Ovary (tissue), 9 donors: ENCODE results near the gene GDF11. TPM values are rescaled to one million over a fixed set of nuclear protein-coding genes. Genes with fewer than 3 reads are reported as not detected.

Experiments
- DNase-seq, 5 donors: peaks; one replicate each; pipeline ENCODE4 v3.0.0-alpha.2; 2019 to 2020
- H3K27ac ChIP-seq, 2 donors: fragments of 200-600 bp; one replicate each; pipeline versions ENCODE4 v1.5.1 to v1.8.0; 2019 to 2022
- H3K27me3 ChIP-seq: fragments of 200-600 bp; one replicate; pipeline ENCODE4 v1.8.0; 2022
- H3K36me3 ChIP-seq: fragments of 200-600 bp; sonication (generic); one replicate; pipeline ENCODE4 v1.5.1; 2019
- H3K4me1 ChIP-seq: one replicate; pipeline ENCODE4 v1.8.1; 2013; ENCODE audit warnings: mild to moderate bottlenecking, moderate library complexity; ENCODE audit not compliant: insufficient read depth
- H3K4me3 ChIP-seq: fragments of 200-600 bp; sonication (generic); one replicate; pipeline ENCODE4 v1.5.1; 2017
- H3K9me3 ChIP-seq, 2 donors: fragments of 200-600 bp in 1 of 2; sonication (generic) in 1 of 2; one replicate each; pipeline versions ENCODE4 v1.5.1 to v1.8.1; 2013 to 2019; ENCODE audit warnings: mild to moderate bottlenecking in 1 of 2, moderate library complexity in 1 of 2
- EP300 ChIP-seq: sonication (generic); formaldehyde crosslinking; IDR thresholded peaks from one replicate; pipeline ENCODE4 v1.6.1; 2017; ENCODE audit warnings: antibody characterized with exemption
- POLR2A ChIP-seq: fragments of 450-650 bp; IDR thresholded peaks from one replicate; pipeline ENCODE4 v1.6.1; 2017; ENCODE audit warnings: antibody characterized with exemption, mild to moderate bottlenecking, moderate library complexity
- WGBS, 3 donors: extraction: QIAGEN DNeasy Blood & Tissue Kit in 1 of 3; methylation state at CpG; one replicate each; pipeline versions ENCODE4 v1.1.5 to v1.1.7; 2013 to 2017; 5-methylcytosine and 5-hydroxymethylcytosine counted together
- intact Hi-C, 4 donors: fragments of 100-400 bp; cut with DNase I; formaldehyde crosslinking; loops; one replicate each; pipeline versions ENCODE4 v1.11.0 to v1.15.1; 2022 to 2023
- polyA plus RNA-seq, 2 donors: library from polyadenylated mRNA; stranded (reverse); fragments of 200-250 nt in 1 of 2; fragments of 350-450 nt in 1 of 2; fragmentation: Illumina TruSeq in 1 of 2; extraction: RNeasy Lipid Tissue Mini Kit (QIAGEN cat#74804) in 1 of 2; gene quantifications; one replicate each; pipeline ENCODE4 v1.2.3, GENCODE V29; 2013 to 2014
- total RNA-seq, 7 donors: library from RNA; depleted of rRNA in 2 of 7; stranded (reverse); fragments of >200 nt in 2 of 7; fragmentation: NEBNext Ultra II Directional in 3 of 7; extraction: Animal tissue kit (Norgen Biotek cat#: 25700) in 3 of 7; gene quantifications; one replicate each; pipeline versions ENCODE4 v1.1.0 to v1.2.4, GENCODE V29; 2016 to 2023
- TF ChIP-seq, protein P1 (sequence below), 3 donors: fragments of 450-650 bp in 2 of 3; fragments of 200-600 bp in 1 of 3; IDR thresholded peaks; one replicate each; pipeline versions ENCODE4 v1.5.1 to v1.8.0; 2016 to 2022; ENCODE audit warnings: antibody characterized with exemption in 3 of 3, mild to moderate bottlenecking in 1 of 3
- donor health status: DM: no; HTN: no; CAD: no; lungs with moderate emphysema.
- donor health status: DM: no; HTN: no; CAD: no.
- donor health status: Bipolar disorder and iron deficiency.
- donor health status: DM: yes; HTN: yes; CAD: no.
- donor health status: DM: no; HTN: no; CAD: no.
- donor health status: DM: yes; HTN: yes; CAD: no.

Gene GDF11
- total and polyA plus RNA-seq, 9 donors = 2.2 to 27.7 (median 9.8) TPM

GRCh38 chr12:55708695-55709233 is 34.2 kb upstream of the GDF11 start:
- intact Hi-C loops = no loop called here
- WGBS, 3 donors = 11% methylated on average over 3 of the region's 3 CpGs
- Histone ChIP-seq H3K36me3 (no peaks in the 10 kb centered on the region), H3K27ac (no peak overlapping the region), H3K27me3 (no peaks in the 10 kb centered on the region), H3K4me3 (no peak overlapping the region), H3K4me1 (peaks cover 5% of the 10 kb centered on the region), H3K9me3 (no peaks in the 10 kb centered on the region)
- DNase-seq = no peak
- TF ChIP-seq, protein P1, sequence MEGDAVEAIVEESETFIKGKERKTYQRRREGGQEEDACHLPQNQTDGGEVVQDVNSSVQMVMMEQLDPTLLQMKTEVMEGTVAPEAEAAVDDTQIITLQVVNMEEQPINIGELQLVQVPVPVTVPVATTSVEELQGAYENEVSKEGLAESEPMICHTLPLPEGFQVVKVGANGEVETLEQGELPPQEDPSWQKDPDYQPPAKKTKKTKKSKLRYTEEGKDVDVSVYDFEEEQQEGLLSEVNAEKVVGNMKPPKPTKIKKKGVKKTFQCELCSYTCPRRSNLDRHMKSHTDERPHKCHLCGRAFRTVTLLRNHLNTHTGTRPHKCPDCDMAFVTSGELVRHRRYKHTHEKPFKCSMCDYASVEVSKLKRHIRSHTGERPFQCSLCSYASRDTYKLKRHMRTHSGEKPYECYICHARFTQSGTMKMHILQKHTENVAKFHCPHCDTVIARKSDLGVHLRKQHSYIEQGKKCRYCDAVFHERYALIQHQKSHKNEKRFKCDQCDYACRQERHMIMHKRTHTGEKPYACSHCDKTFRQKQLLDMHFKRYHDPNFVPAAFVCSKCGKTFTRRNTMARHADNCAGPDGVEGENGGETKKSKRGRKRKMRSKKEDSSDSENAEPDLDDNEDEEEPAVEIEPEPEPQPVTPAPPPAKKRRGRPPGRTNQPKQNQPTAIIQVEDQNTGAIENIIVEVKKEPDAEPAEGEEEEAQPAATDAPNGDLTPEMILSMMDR (IDR thresholded peaks at IDR 0.05) = no peak

GRCh38 chr12:55711786-55712553 is 31.0 kb upstream of the GDF11 start:
- no peak overlapping the region for H3K27ac ChIP-seq
- no peak overlapping the region for H3K4me3 ChIP-seq
- H3K9me3 ChIP-seq = no peaks in the 10 kb centered on the region
- DNase-seq = no peak
- H3K27me3 ChIP-seq = no peaks in the 10 kb centered on the region
- H3K4me1 ChIP-seq = peaks cover 12% of the 10 kb centered on the region
- TF ChIP-seq EP300 (no peak), POLR2A (no peak)
- TF ChIP-seq, protein P1 (IDR thresholded peaks at IDR 0.05) = no peak
- intact Hi-C loops = no loop called here
- 20 to 44% (median 36%) methylated on average over 4 of the region's 4 CpGs for WGBS, 3 donors
- H3K36me3 ChIP-seq = no peaks in the 10 kb centered on the region

GRCh38 chr12:55712700-55713415 is 30.1 kb upstream of the GDF11 start:
- no peaks in the 10 kb centered on the region for H3K36me3 ChIP-seq
- 15 to 21% (median 20%) methylated on average over 1 of the region's 1 CpG for WGBS, 3 donors
- intact Hi-C loops = no loop called here
- H3K9me3 ChIP-seq = no peaks in the 10 kb centered on the region
- no peak overlapping the region for H3K4me3 ChIP-seq
- H3K4me1 ChIP-seq = peaks cover 10% of the 10 kb centered on the region
- DNase-seq = no peak
- H3K27ac ChIP-seq = no peak overlapping the region
- no peaks in the 10 kb centered on the region for H3K27me3 ChIP-seq
- TF ChIP-seq EP300 = no peak
- TF ChIP-seq POLR2A = no peak
- TF ChIP-seq, protein P1 (IDR thresholded peaks at IDR 0.05) = no peak

GRCh38 chr12:55713721-55714120 is 29.2 kb upstream of the GDF11 start:
- no peak overlapping the region for H3K27ac ChIP-seq
- peaks cover 10% of the 10 kb centered on the region for H3K4me1 ChIP-seq
- intact Hi-C loops = no loop called here
- no peaks in the 10 kb centered on the region for H3K36me3 ChIP-seq
- TF ChIP-seq EP300 (no peak), POLR2A (no peak)
- TF ChIP-seq, protein P1 (IDR thresholded peaks at IDR 0.05) = no peak
- no peaks in the 10 kb centered on the region for H3K27me3 ChIP-seq
- H3K4me3 ChIP-seq = no peak overlapping the region
- WGBS, 3 donors = 54 to 70% (median 63%) methylated on average over 2 of the region's 2 CpGs
- H3K9me3 ChIP-seq = no peaks in the 10 kb centered on the region
- no peak for DNase-seq
